ENCODE results near the gene MCM3AP.

The MCM3AP gene

GRCh38 chr21:46304437-46304836 lies 19.0 kb upstream of the MCM3AP start:
- no peak for TF ChIP-seq CREB1 (IDR thresholded peaks at IDR 0.05; ENCODE audit: low read depth)
- TF ChIP-seq NFIC (IDR thresholded peaks at IDR 0.05) = no peak
- TF ChIP-seq RAD21 (IDR thresholded peaks at IDR 0.05; ENCODE audit: low read depth) = no peak
- no peak for TF ChIP-seq TEAD4 (IDR thresholded peaks at IDR 0.05)
- no peak for TF ChIP-seq EP300 (IDR thresholded peaks at IDR 0.05; ENCODE audit: borderline replicate concordance)
- TF ChIP-seq EGR1 (IDR thresholded peaks at IDR 0.05) = no peak
- no peak for TF ChIP-seq CEBPB (IDR thresholded peaks at IDR 0.05)
- no peak for TF ChIP-seq ZBTB7A (IDR thresholded peaks at IDR 0.05; ENCODE audit: low read depth)
- TF ChIP-seq YY1 (IDR thresholded peaks at IDR 0.05; ENCODE audit: low read depth) = no peak
- no peak for TF ChIP-seq TCF12 (IDR thresholded peaks at IDR 0.05; ENCODE audit: low read depth)
- no peak for TF ChIP-seq REST (IDR thresholded peaks at IDR 0.05; ENCODE audit: low read depth)
- TF ChIP-seq MAX (IDR thresholded peaks at IDR 0.05) = no peak
- TF ChIP-seq TAF1 (IDR thresholded peaks at IDR 0.05; ENCODE audit: low read depth) = no peak
- TF ChIP-seq USF1 (IDR thresholded peaks at IDR 0.05) = no peak
- TF ChIP-seq FOXM1 (IDR thresholded peaks at IDR 0.05; ENCODE audit: borderline replicate concordance, low read depth) = no peak

GRCh38 chr21:46301759-46302158 lies 16.3 kb upstream of the MCM3AP start:
- TF ChIP-seq RAD21 (IDR thresholded peaks at IDR 0.05; ENCODE audit: low read depth) = no peak
- no peak for TF ChIP-seq YY1 (IDR thresholded peaks at IDR 0.05; ENCODE audit: low read depth)
- TF ChIP-seq TCF12 (IDR thresholded peaks at IDR 0.05; ENCODE audit: low read depth) = no peak
- TF ChIP-seq CEBPB (IDR thresholded peaks at IDR 0.05) = no peak
- no peak for TF ChIP-seq MAX (IDR thresholded peaks at IDR 0.05)
- no peak for TF ChIP-seq FOXM1 (IDR thresholded peaks at IDR 0.05; ENCODE audit: borderline replicate concordance, low read depth)
- TF ChIP-seq EGR1 (IDR thresholded peaks at IDR 0.05) = no peak
- TF ChIP-seq CREB1 (IDR thresholded peaks at IDR 0.05; ENCODE audit: low read depth) = no peak
- TF ChIP-seq NFIC (IDR thresholded peaks at IDR 0.05) = no peak
- TF ChIP-seq REST (IDR thresholded peaks at IDR 0.05; ENCODE audit: low read depth) = no peak
- TF ChIP-seq USF1 (IDR thresholded peaks at IDR 0.05) = no peak
- no peak for TF ChIP-seq EP300 (IDR thresholded peaks at IDR 0.05; ENCODE audit: borderline replicate concordance)
- no peak for TF ChIP-seq TEAD4 (IDR thresholded peaks at IDR 0.05)
- no peak for TF ChIP-seq ZBTB7A (IDR thresholded peaks at IDR 0.05; ENCODE audit: low read depth)
- TF ChIP-seq TAF1 (IDR thresholded peaks at IDR 0.05; ENCODE audit: low read depth) = no peak

GRCh38 chr21:46299167-46299566 lies 13.8 kb upstream of the MCM3AP start:
- TF ChIP-seq USF1 (IDR thresholded peaks at IDR 0.05) (no peak), CEBPB (IDR thresholded peaks at IDR 0.05) (no peak), TEAD4 (IDR thresholded peaks at IDR 0.05) (no peak), REST (IDR thresholded peaks at IDR 0.05; ENCODE audit: low read depth) (no peak), YY1 (IDR thresholded peaks at IDR 0.05; ENCODE audit: low read depth) (no peak), TAF1 (IDR thresholded peaks at IDR 0.05; ENCODE audit: low read depth) (no peak), CREB1 (IDR thresholded peaks at IDR 0.05; ENCODE audit: low read depth) (no peak), MAX (IDR thresholded peaks at IDR 0.05) (no peak), NFIC (IDR thresholded peaks at IDR 0.05) (no peak), FOXM1 (IDR thresholded peaks at IDR 0.05; ENCODE audit: borderline replicate concordance, low read depth) (no peak)

All from Ishikawa (cell line).